Measurements from ENCODE around the gene C20orf141.

The C20orf141 gene

DNA sequence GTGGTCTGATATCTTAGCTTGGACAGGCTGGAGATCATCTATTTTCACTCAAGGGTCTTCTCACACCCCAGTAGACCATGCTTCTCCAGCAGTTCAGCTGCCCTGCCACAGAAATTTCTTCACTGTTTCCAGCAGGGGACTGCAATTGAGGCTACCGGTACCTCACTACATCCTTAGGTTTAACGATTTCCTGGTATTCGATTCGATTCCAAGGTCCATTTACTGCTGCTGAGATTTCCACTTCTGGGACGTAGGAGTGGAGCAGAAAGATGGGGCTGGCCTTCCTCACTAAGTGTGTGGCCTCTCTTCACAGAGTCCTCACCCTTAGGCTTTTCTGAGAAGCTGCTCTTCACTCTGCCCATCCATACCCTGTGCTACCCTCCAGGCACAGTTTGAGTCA, 31.9 kb downstream of the C20orf141 start:
- DNase-seq (ENCODE audit: low read depth, low spot score): no peak

DNA sequence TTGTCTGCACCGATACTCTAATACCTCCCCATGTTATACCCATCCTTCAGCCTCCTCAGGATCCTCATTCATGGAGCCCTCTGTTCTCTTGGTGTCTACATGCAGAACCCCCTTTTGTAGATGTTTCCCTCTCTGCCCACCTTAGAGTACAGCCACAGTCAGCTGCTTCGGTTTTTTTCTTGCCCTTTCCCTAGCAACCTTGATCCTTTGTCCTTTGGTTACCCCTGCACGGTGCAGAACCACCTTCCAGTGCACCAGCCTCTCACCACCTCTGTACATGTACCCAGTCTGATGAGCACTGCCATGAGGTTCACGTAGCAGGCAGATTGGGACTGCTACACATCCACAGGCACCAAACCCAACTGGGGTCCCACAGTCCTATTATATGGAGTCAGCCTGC, 33.0 kb downstream of the C20orf141 start:
- DNase-seq (ENCODE audit: low read depth, low spot score): no peak

DNA sequence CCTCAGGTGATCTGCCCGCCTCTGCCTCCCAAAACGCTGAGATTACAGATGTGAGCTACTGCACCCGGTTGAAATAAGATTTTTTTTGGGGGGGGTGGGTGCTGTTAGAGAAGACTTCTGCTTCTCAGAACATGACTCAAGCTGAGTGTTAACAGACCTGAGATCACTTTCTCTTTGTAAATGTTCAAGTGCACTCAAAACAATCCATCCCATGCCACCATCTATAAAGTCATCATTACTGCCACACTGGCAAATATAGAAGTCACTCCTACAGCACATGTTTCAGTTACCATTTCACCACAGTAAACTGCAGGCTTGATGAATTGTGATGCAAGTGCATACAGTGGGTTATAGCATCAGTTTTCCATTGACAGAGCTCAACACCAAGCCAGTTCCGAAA, 34.7 kb downstream of the C20orf141 start:
- no peak for DNase-seq (ENCODE audit: low read depth, low spot score)

- DNase-seq (ENCODE audit: low read depth, low spot score): no peak
Observed at GRCh38 chr20:2851086-2851485, 36.3 kb downstream of the C20orf141 start.

DNA sequence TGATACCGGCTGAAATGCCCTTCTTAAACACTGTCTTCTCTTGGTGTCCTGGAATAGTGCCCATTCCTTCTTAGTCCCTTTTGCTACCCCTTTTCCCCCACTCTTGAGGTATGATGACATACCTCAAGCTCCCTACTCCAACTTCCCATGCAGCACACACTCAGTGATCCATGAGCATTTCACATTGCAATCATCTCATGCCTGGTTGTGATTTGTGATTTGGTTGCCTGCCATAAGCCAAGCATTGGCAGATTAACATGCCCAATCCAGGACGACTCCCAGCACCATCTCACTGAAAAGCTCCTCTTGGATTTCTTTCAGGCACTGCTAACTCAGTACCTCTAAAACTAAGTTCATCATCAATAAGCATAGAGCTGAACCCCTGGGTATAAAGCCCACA, 43.8 kb downstream of the C20orf141 start:
- no peak for DNase-seq (ENCODE audit: low read depth, low spot score)

DNA sequence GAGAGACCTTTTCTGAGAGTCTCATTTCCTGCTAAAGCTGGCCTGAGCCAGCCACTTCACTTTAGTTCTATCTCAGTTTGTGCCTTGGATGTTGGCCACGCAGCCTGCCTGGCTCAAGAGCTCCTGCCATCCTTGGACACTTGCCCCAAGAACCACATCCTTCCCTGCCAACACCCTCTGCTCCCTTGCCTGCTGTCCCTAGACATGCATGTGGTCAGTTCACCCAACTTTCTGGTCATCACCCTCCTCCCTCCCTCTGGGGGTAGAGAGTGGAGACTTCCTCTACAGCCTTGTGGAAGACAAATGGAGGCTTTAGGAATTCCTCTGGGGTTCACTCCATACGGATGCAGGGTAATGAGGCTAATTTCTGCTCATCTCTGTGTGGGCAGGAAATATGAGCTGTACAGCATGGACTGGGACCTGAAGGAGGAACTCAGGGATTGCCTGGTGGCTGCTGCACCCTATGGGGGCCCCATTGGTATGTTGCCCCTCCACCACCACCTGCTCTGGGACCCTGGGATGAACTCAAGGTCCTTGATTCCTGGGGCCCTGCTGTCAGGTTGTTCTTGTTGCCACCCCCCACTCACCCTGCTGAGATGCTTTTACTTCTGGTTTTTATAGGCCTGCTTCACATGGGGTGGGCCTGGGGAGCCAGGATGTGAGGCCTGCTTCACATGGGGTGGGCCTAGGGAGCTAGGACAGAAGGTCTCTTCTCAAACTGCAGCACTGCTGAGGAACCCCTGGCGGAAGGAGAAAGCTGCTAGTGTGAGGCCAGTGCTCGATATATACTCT, 44.7 kb downstream of the C20orf141 start:
- peak; percentile 50 for DNase-seq (ENCODE audit: low read depth, low spot score)

GRCh38 chr20:2864626-2865025, 49.8 kb downstream of the C20orf141 start:
- DNase-seq (ENCODE audit: low read depth, low spot score): no peak

DNA sequence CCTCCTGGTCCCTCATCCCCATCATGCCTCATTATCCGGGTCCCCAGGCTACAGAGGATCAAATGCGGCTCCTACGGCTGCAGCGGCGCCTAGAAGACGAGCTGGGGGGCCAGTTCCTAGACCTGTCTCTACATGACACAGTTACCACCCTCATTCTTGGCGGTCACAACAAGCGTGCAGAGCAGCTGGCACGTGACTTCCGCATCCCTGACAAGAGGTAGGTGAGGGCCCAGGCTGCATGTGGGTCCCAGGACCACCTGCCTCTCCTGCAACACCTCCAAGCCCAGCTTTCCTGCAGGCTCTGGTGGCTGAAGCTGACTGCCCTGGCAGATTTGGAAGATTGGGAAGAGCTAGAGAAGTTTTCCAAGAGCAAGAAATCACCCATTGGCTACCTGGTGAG, 50.3 kb downstream of the C20orf141 start:
- no peak for DNase-seq (ENCODE audit: low read depth, low spot score)
